Osteocyte (in vitro differentiated cells): ENCODE results near the gene ATXN3L. TPM values are rescaled to one million over a fixed set of nuclear protein-coding genes. Genes with fewer than 3 reads are reported as not detected.

ENCODE experiments used
- DNase-seq: peaks from one replicate; pipeline ENCODE4 v3.0.0; 2021; ENCODE audit warnings: mixed read lengths; ENCODE audit not compliant: unreplicated experiment; ENCODE audit errors: extremely low spot score
- H3K27ac Mint-ChIP-seq: one replicate; pipeline ENCODE4 v1.8.0; 2021; ENCODE audit warnings: mild to moderate bottlenecking, mixed read lengths; ENCODE audit not compliant: unreplicated experiment
- H3K27me3 Mint-ChIP-seq: one replicate; pipeline ENCODE4 v1.8.0; 2021; ENCODE audit warnings: mixed read lengths; ENCODE audit not compliant: unreplicated experiment
- H3K36me3 Mint-ChIP-seq: one replicate; pipeline ENCODE4 v1.8.0; 2021; ENCODE audit warnings: mixed read lengths; ENCODE audit not compliant: unreplicated experiment
- H3K4me1 Mint-ChIP-seq: one replicate; pipeline ENCODE4 v1.8.0; 2021; ENCODE audit warnings: mixed read lengths; ENCODE audit not compliant: unreplicated experiment
- H3K4me3 Mint-ChIP-seq: one replicate; pipeline ENCODE4 v1.8.0; 2021; ENCODE audit warnings: mild to moderate bottlenecking, moderate library complexity, mixed read lengths; ENCODE audit not compliant: unreplicated experiment
- H3K9me3 Mint-ChIP-seq: one replicate; pipeline ENCODE4 v1.8.0; 2021; ENCODE audit warnings: mixed read lengths; ENCODE audit not compliant: unreplicated experiment
- total RNA-seq: library from RNA; stranded (reverse); gene quantifications from 2 replicates; pipeline ENCODE4 v1.2.1, GENCODE V29; 2021
- TF ChIP-seq, protein P1 (sequence below): fragments of 200-600 bp; sonication (generic); IDR thresholded peaks from 2 replicates; pipeline ENCODE4 v1.5.0; 2021; ENCODE audit warnings: antibody characterized with exemption, mild to moderate bottlenecking, moderate library complexity

Gene ATXN3L
- total RNA-seq, 1 donor from 2014 or later = not detected

GRCh38 chrX:13334491-13334890 is 14.6 kb upstream of the ATXN3L start:
- TF ChIP-seq, protein P1, sequence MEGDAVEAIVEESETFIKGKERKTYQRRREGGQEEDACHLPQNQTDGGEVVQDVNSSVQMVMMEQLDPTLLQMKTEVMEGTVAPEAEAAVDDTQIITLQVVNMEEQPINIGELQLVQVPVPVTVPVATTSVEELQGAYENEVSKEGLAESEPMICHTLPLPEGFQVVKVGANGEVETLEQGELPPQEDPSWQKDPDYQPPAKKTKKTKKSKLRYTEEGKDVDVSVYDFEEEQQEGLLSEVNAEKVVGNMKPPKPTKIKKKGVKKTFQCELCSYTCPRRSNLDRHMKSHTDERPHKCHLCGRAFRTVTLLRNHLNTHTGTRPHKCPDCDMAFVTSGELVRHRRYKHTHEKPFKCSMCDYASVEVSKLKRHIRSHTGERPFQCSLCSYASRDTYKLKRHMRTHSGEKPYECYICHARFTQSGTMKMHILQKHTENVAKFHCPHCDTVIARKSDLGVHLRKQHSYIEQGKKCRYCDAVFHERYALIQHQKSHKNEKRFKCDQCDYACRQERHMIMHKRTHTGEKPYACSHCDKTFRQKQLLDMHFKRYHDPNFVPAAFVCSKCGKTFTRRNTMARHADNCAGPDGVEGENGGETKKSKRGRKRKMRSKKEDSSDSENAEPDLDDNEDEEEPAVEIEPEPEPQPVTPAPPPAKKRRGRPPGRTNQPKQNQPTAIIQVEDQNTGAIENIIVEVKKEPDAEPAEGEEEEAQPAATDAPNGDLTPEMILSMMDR = no peak
- peaks cover 7% of the 10 kb centered on the region for H3K4me1 Mint-ChIP-seq
- no peak overlapping the region for H3K4me3 Mint-ChIP-seq
- DNase-seq = no peak
- no peak overlapping the region for H3K27ac Mint-ChIP-seq
- H3K36me3 Mint-ChIP-seq = no peaks in the 10 kb centered on the region
- H3K27me3 Mint-ChIP-seq = no peaks in the 10 kb centered on the region
- peaks cover 19% of the 10 kb centered on the region for H3K9me3 Mint-ChIP-seq

- no peaks in the 10 kb centered on the region for H3K27me3 Mint-ChIP-seq
- TF ChIP-seq, protein P1 = no peak
- no peak overlapping the region for H3K27ac Mint-ChIP-seq
- no peaks in the 10 kb centered on the region for H3K36me3 Mint-ChIP-seq
- H3K4me3 Mint-ChIP-seq = no peak overlapping the region
- peaks cover 14% of the 10 kb centered on the region for H3K9me3 Mint-ChIP-seq
- DNase-seq = no peak
- H3K4me1 Mint-ChIP-seq = no peaks in the 10 kb centered on the region
Observed at GRCh38 chrX:13330446-13330845, 10.6 kb upstream of the ATXN3L start.

DNA sequence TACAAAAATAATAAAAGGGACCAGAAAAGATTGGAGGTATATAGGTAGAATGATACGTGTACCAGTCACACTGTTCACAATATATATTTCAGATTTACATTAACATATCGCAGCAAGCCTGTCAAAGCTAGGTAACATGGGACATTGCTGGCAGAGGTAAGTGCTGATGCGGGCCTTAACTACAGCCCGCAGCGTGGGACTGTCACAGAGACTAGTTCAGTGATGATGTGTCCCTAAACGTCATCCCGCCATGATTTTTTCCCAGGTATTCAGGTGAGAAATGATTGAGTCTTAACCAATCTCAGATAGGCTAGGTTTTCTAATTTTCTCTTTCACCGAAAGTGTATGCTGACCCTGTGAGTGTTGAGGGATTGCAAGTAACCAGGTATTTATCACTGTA is 7.8 kb upstream of the ATXN3L start:
- no peaks in the 10 kb centered on the region for H3K36me3 Mint-ChIP-seq
- H3K9me3 Mint-ChIP-seq = peaks cover 5% of the 10 kb centered on the region
- TF ChIP-seq, protein P1 = no peak
- H3K4me1 Mint-ChIP-seq = no peaks in the 10 kb centered on the region
- no peak for DNase-seq
- H3K27ac Mint-ChIP-seq = no peak overlapping the region
- no peaks in the 10 kb centered on the region for H3K27me3 Mint-ChIP-seq
- no peak overlapping the region for H3K4me3 Mint-ChIP-seq

DNA sequence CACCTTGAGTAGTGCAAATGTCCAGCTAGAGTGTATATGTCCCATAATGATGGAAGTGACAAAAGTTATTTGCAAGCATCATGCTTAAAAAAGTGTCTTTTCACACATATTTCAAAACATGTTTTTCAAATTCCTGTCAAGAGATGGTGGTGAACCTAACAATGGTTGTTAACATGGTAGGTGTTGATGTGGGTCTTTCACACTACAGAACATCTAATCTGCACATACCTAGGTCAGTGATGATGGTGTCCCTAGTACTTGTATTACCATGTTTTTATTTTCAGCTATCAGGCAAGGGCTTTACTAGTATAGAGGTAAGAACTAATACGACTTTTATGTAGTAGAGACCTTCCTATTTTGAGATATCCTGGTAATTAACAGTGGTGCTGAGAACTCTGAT is 3.4 kb upstream of the ATXN3L start:
- Mint-ChIP-seq H3K4me3 (no peak overlapping the region), H3K27ac (no peak overlapping the region), H3K27me3 (no peaks in the 10 kb centered on the region), H3K9me3 (peaks cover 20% of the 10 kb centered on the region), H3K4me1 (no peaks in the 10 kb centered on the region), H3K36me3 (no peaks in the 10 kb centered on the region)
- DNase-seq = no peak
- TF ChIP-seq, protein P1 = no peak

- no peak for DNase-seq
- no peak overlapping the region for H3K4me3 Mint-ChIP-seq
- H3K36me3 Mint-ChIP-seq = no peaks in the 10 kb centered on the region
- H3K27me3 Mint-ChIP-seq = no peaks in the 10 kb centered on the region
- H3K9me3 Mint-ChIP-seq = peaks cover 25% of the 10 kb centered on the region
- TF ChIP-seq, protein P1 = no peak
- H3K27ac Mint-ChIP-seq = no peak overlapping the region
- no peaks in the 10 kb centered on the region for H3K4me1 Mint-ChIP-seq
Observed at GRCh38 chrX:13317366-13317765, 2.5 kb downstream of the ATXN3L start.
